ENCODE data around the gene WNT10A.
"Not testable (repeated sequence)": the region's sequence is repeated elsewhere in the genome, so short reads cannot be mapped to it uniquely, and the experiment has no call there.

WNT10A gene

GRCh38 chr2:218880102-218880858 lies at the start of gene WNT10A:
WNT10A (plus strand) TSS chr2:218880852; CDS start chr2:218880996, 144 bp downstream.
- DNase-seq: peak; percentile 74

GRCh38 chr2:218831378-218831990 lies 49.2 kb upstream of the WNT10A start, which contains the start of gene PRKAG3:
PRKAG3 (minus strand) TSS chr2:218831803.
- DNase-seq: no peak

- no peak for DNase-seq
Measured at GRCh38 chr2:218832081-218832480, 48.6 kb upstream of the WNT10A start.

GRCh38 chr2:218832520-218832919 lies 48.1 kb upstream of the WNT10A start:
- DNase-seq: no peak

- DNase-seq: no peak
Measured at GRCh38 chr2:218833023-218833609, 47.5 kb upstream of the WNT10A start.

GRCh38 chr2:218834685-218835084 lies 46.0 kb upstream of the WNT10A start:
- DNase-seq: no peak

- DNase-seq: no peak
Measured at GRCh38 chr2:218837495-218837894, 43.2 kb upstream of the WNT10A start.

GRCh38 chr2:218839430-218839829 lies 41.2 kb upstream of the WNT10A start:
- DNase-seq: no peak

GRCh38 chr2:218839888-218840287 lies 40.8 kb upstream of the WNT10A start:
- no peak for DNase-seq

- not testable (repeated sequence) for DNase-seq
Measured at GRCh38 chr2:218844334-218844733, 36.3 kb upstream of the WNT10A start.

- not testable (repeated sequence) for DNase-seq
Measured at GRCh38 chr2:218846963-218847362, 33.7 kb upstream of the WNT10A start.

- DNase-seq: no peak
Measured at GRCh38 chr2:218849721-218850120, 30.9 kb upstream of the WNT10A start.

- no peak for DNase-seq
Measured at GRCh38 chr2:218850796-218851195, 29.9 kb upstream of the WNT10A start.

- no peak for DNase-seq
Measured at GRCh38 chr2:218851286-218851685, 29.4 kb upstream of the WNT10A start.

- DNase-seq: peak; percentile 39
Measured at GRCh38 chr2:218852911-218853667, 27.6 kb upstream of the WNT10A start.

GRCh38 chr2:218853766-218854165 lies 26.9 kb upstream of the WNT10A start:
- no peak for DNase-seq

- DNase-seq: no peak
Measured at GRCh38 chr2:218854860-218855259, 25.8 kb upstream of the WNT10A start.

- DNase-seq: no peak
Measured at GRCh38 chr2:218855305-218856166, 25.1 kb upstream of the WNT10A start.

- DNase-seq: no peak
Measured at GRCh38 chr2:218856167-218856895, 24.3 kb upstream of the WNT10A start.

GRCh38 chr2:218856896-218857243 lies 23.8 kb upstream of the WNT10A start:
- DNase-seq: no peak

- peak; percentile 22 for DNase-seq
Measured at GRCh38 chr2:218857371-218858137, 23.1 kb upstream of the WNT10A start.

Data from NCI-H1105 treated with DMSO at 0.1 percent for 48 hours (cell line).